ENCODE data around the gene C4BPA.
A peak's percentile ranks its signal among the peaks of the same experiment; 100 is the strongest.

C4BPA gene

DNA sequence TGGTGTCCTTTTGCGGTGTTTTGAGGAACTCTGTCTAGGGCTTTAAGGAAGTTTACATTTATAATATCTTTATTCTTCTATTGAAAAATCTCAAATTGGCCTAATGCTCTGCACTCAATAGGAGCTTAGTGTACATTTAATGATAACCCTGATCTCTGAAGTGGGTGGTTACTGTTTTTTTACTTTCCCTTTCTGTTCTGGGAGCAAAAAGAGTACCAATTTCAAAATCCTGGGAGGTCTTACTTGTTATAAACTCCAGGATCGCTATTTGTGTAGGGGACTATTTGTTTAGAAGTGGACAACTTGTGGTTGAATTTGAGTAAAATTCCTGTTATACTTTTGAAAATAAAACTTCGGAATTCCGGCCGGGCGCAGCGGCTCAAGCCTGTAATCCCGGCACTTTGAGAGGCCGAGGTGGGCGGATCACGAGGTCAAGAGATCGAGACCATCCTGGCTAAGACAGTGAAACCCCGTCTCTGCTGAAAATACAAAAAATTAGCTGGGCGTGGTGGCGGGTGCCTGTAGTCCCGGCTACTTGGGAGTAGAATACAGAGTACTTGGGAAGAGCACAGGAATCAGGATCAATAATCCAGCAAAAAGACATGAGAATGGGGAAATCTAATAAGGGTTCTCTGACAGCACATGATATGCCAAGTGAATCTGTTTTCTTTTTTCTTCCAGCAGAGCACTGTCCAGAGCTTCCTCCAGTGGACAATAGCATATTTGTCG lies 14.2 kb upstream of the C4BPA start:
- TF ChIP-seq, protein P1, sequence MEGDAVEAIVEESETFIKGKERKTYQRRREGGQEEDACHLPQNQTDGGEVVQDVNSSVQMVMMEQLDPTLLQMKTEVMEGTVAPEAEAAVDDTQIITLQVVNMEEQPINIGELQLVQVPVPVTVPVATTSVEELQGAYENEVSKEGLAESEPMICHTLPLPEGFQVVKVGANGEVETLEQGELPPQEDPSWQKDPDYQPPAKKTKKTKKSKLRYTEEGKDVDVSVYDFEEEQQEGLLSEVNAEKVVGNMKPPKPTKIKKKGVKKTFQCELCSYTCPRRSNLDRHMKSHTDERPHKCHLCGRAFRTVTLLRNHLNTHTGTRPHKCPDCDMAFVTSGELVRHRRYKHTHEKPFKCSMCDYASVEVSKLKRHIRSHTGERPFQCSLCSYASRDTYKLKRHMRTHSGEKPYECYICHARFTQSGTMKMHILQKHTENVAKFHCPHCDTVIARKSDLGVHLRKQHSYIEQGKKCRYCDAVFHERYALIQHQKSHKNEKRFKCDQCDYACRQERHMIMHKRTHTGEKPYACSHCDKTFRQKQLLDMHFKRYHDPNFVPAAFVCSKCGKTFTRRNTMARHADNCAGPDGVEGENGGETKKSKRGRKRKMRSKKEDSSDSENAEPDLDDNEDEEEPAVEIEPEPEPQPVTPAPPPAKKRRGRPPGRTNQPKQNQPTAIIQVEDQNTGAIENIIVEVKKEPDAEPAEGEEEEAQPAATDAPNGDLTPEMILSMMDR (IDR thresholded peaks at IDR 0.05; ENCODE audit: insufficient read depth, low read depth, low read length, missing control alignments): no peak
- H3K4me3 ChIP-seq (ENCODE audit: low read depth, low read length): no peak overlapping the region
- no peak for DNase-seq (ENCODE audit: low read depth)

DNA sequence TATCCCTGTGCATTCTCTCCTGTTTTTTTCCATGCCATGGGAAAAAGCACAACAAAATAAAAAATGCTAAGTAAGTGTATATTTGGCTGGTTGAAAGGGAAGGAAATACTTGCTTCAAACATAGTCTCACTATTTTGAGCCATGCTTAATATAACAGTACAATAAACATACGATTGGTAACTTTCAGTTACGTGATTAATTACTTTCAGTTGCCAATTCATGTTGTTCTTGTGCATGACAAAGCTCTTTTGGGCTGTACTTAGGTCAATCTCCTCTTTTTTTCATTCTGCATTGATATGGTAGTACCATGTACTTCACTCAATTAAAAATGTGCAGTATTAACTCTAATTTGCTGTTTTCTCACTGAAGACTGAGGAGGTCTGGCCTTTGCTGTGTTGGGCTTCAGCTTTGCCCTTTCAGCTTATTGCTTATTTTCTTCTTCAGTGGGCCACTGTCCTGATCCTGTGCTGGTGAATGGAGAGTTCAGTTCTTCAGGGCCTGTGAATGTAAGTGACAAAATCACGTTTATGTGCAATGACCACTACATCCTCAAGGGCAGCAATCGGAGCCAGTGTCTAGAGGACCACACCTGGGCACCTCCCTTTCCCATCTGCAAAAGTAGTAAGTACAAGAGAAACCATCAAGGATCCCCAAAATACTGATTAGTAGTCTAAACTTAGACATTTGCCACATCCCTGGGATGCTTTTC lies 12.7 kb upstream of the C4BPA start:
- H3K4me3 ChIP-seq (ENCODE audit: low read depth, low read length): no peak overlapping the region
- TF ChIP-seq, protein P1 (IDR thresholded peaks at IDR 0.05; ENCODE audit: insufficient read depth, low read depth, low read length, missing control alignments): no peak
- no peak for DNase-seq (ENCODE audit: low read depth)

DNA sequence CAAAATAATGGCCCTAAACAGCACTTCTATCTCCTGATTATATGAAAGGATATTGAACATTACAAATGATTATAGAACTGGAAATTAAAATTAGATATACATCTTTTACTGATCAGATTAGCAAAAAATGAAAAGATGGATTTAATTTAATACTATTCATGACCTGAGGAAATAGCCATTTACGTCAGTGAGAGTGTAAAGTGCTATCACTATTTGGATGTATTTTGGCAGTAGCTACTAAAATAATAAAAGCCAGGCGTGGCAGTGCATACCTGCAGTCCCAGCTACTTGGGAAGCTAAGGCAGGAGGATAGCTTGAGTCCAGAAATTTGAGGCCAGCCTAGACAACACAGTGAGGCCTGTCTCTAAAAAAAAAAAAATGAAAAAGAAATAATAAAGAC lies 10.1 kb upstream of the C4BPA start:
- TF ChIP-seq, protein P1 (IDR thresholded peaks at IDR 0.05; ENCODE audit: insufficient read depth, low read depth, low read length, missing control alignments): no peak
- no peak for DNase-seq (ENCODE audit: low read depth)
- H3K4me3 ChIP-seq (ENCODE audit: low read depth, low read length): no peak overlapping the region

DNA sequence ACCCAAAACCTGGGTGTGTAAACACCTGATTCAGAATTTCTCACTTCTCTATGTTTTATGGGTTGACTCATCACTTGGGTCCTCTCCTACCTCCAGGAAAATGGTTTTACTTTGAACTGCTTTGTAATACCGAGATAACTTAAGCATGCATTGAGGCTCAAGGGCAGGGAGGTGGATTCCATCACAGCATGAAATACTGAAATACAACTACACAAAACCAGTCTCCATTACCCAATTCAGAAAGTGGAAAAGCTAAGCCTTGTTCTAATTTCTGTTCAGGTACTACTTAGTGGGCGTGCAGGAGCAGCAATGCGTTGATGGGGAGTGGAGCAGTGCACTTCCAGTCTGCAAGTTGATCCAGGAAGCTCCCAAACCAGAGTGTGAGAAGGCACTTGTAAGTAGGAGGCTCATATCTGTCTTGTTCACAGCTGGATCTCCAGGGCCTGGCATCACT lies 6.1 kb upstream of the C4BPA start:
- H3K4me3 ChIP-seq (ENCODE audit: low read depth, low read length): no peak overlapping the region
- peak; percentile 76 for DNase-seq (ENCODE audit: low read depth)
- TF ChIP-seq, protein P1 (IDR thresholded peaks at IDR 0.05; ENCODE audit: insufficient read depth, low read depth, low read length, missing control alignments): no peak

DNA sequence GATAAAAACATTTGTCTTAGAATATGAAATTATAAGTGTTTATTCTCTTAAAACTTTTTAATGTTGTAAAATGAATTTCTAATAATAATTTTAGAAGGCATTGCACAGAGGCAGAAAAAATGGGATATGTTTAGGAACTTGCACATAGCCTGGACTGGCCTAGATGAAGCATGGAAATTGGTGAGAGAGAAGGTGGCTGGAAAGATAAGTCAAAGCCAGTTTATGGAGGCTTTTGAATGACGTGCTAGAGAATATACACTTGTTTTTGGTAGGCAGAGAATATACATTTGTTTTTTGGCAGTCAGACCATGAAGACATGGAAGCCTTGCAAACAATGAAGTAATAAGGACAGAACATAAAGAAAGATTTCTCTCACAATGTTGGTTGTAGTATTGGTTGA lies 2.3 kb upstream of the C4BPA start:
- no peak overlapping the region for H3K4me3 ChIP-seq (ENCODE audit: low read depth, low read length)
- TF ChIP-seq, protein P1 (IDR thresholded peaks at IDR 0.05; ENCODE audit: insufficient read depth, low read depth, low read length, missing control alignments): no peak

DNA sequence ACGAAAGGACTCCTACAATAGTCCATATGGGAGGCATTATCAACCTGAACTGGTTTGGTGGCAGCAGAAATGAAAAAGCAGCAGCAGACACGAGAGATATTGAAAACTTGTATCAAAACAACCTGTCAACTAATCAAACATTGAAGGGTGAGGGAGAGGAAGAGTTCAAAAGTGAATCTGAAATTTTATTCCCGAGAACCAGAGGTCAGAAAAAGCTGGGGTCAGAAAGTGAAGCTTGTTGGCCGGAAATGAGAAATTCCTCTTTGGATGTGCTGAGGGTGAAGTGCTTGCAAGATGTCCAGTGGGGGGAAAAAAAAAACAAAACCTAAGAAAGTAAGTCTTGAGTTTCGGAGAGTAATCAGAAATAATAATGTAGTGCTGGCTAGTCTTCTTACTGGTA lies 1.9 kb upstream of the C4BPA start:
- TF ChIP-seq, protein P1 (IDR thresholded peaks at IDR 0.05; ENCODE audit: insufficient read depth, low read depth, low read length, missing control alignments): no peak
- no peak overlapping the region for H3K4me3 ChIP-seq (ENCODE audit: low read depth, low read length)
- DNase-seq (ENCODE audit: low read depth): no peak

More for the DNA sequence above, 2.3 kb upstream of the C4BPA start:
- DNase-seq (ENCODE audit: low read depth): no peak
